Neuron (in vitro differentiated cells): ENCODE measurements around the gene DNAH7.
"Not testable (repeated sequence)": the region's sequence is repeated elsewhere in the genome, so short reads cannot be mapped to it uniquely, and the experiment has no call there.

Source experiments
- H2AFZ ChIP-seq: one replicate; pipeline ENCODE4 v1.6.1; 2013; ENCODE audit warnings: low read depth, mild to moderate bottlenecking, inconsistent platforms, low read length, moderate library complexity
- H3K27me3 ChIP-seq: one replicate; pipeline ENCODE4 v1.6.1; 2013; ENCODE audit warnings: low read length; ENCODE audit not compliant: insufficient read depth
- H3K36me3 ChIP-seq: one replicate; pipeline ENCODE4 v1.6.1; 2013; ENCODE audit warnings: low read length; ENCODE audit not compliant: insufficient read depth
- H3K4me1 ChIP-seq: one replicate; pipeline ENCODE4 v1.6.1; 2013; ENCODE audit warnings: low read length; ENCODE audit not compliant: insufficient read depth
- H3K4me3 ChIP-seq: 2 replicates; pipeline ENCODE4 v1.5.1; 2013; ENCODE audit warnings: mild to moderate bottlenecking, low read length, moderate library complexity
- H3K9me3 ChIP-seq: one replicate; pipeline ENCODE4 v1.6.1; 2013; ENCODE audit warnings: low read length

DNAH7 gene

GRCh38 chr2:196096982-196097745 is 28.5 kb upstream of the DNAH7 start:
- Histone ChIP-seq H3K9me3 (no peaks in the 10 kb centered on the region), H2AFZ (no peak overlapping the region), H3K27me3 (no peaks in the 10 kb centered on the region), H3K4me1 (peaks cover 4% of the 10 kb centered on the region), H3K4me3 (no peak overlapping the region), H3K36me3 (no peaks in the 10 kb centered on the region)

DNA sequence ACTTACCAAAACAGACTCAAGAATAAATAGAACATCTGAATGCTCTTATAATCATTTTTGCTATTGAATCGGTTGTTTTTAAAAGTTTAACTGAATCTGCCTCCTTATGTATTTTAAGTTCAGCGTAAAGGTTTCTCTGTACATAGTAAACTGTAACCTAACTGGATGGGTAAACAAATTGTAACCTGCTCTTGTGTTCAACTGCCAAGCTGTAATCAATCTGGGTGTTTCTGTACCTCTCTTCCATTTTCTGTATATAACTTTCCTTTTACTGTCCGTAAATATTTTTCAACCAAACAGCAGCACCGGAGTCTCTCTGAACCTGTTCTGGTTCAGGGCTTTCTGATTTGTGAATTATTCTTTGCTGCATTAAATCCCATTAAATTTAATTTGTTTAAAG is 27.6 kb upstream of the DNAH7 start:
- Histone ChIP-seq H3K4me1 (no peaks in the 10 kb centered on the region), H3K27me3 (no peaks in the 10 kb centered on the region), H3K36me3 (no peaks in the 10 kb centered on the region), H3K9me3 (no peaks in the 10 kb centered on the region), H3K4me3 (no peak overlapping the region), H2AFZ (no peak overlapping the region)

DNA sequence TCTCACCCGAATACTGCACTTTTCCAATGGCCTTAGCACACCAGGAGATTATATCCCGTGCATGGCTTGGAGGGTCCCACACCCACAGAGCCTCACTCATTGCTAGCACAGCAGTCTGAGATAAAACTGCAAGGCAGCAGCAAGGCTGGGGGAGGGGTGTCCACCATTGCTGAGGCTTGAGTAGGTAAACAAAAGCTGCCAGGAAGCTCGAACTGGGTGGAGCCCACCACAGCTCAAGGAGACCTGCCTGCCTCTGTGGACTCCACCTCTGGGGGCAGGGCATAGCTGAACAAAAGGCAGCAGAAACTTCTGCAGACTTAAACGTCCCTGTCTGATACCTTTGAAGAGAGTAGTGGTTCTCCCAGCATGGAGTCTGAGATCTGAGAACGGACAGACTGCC is 20.8 kb upstream of the DNAH7 start:
- not testable (repeated sequence) for H2AFZ ChIP-seq, H3K27me3 ChIP-seq, H3K36me3 ChIP-seq, H3K4me1 ChIP-seq, H3K4me3 ChIP-seq, H3K9me3 ChIP-seq

GRCh38 chr2:196088203-196088602 is 19.6 kb upstream of the DNAH7 start:
- H3K36me3 ChIP-seq: no peaks in the 10 kb centered on the region
- H3K9me3 ChIP-seq: peaks cover 8% of the 10 kb centered on the region
- H3K4me1 ChIP-seq: no peaks in the 10 kb centered on the region
- H2AFZ ChIP-seq: no peak overlapping the region
- no peak overlapping the region for H3K4me3 ChIP-seq
- no peaks in the 10 kb centered on the region for H3K27me3 ChIP-seq

GRCh38 chr2:196086517-196087368 is 18.1 kb upstream of the DNAH7 start:
- H3K9me3 ChIP-seq: peaks cover 10% of the 10 kb centered on the region
- H3K27me3 ChIP-seq: no peaks in the 10 kb centered on the region
- no peak overlapping the region for H3K4me3 ChIP-seq
- no peaks in the 10 kb centered on the region for H3K36me3 ChIP-seq
- H3K4me1 ChIP-seq: no peaks in the 10 kb centered on the region
- no peak overlapping the region for H2AFZ ChIP-seq

GRCh38 chr2:196083601-196084000 is 15.0 kb upstream of the DNAH7 start:
- H3K27me3 ChIP-seq: no peaks in the 10 kb centered on the region
- peaks cover 8% of the 10 kb centered on the region for H3K9me3 ChIP-seq
- H3K4me1 ChIP-seq: no peaks in the 10 kb centered on the region
- no peak overlapping the region for H3K4me3 ChIP-seq
- H3K36me3 ChIP-seq: no peaks in the 10 kb centered on the region
- H2AFZ ChIP-seq: no peak overlapping the region

DNA sequence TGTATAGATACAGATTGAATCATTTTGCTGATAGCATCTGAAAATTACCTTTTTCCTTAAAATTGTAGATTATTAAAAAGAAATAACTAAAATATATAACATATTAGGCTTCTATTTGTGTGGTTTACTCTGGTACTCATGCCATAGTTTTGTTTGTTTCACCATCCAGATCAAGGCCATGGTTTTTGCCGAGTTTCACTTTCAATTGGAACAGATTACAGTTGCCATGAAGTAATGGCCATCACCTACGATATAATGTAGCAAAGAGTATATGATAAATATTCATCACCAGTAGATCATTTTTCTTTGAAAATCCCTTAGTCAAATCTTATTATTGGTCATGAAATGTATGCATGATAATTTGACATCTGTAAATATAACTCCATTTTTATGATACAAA is 11.9 kb upstream of the DNAH7 start:
- H3K4me3 ChIP-seq: no peak overlapping the region
- no peaks in the 10 kb centered on the region for H3K36me3 ChIP-seq
- H2AFZ ChIP-seq: no peak overlapping the region
- no peaks in the 10 kb centered on the region for H3K27me3 ChIP-seq
- H3K9me3 ChIP-seq: peaks cover 8% of the 10 kb centered on the region
- no peaks in the 10 kb centered on the region for H3K4me1 ChIP-seq

GRCh38 chr2:196079052-196079451 is 10.4 kb upstream of the DNAH7 start:
- peaks cover 8% of the 10 kb centered on the region for H3K9me3 ChIP-seq
- no peak overlapping the region for H3K4me3 ChIP-seq
- no peaks in the 10 kb centered on the region for H3K36me3 ChIP-seq
- no peak overlapping the region for H2AFZ ChIP-seq
- H3K27me3 ChIP-seq: no peaks in the 10 kb centered on the region
- no peaks in the 10 kb centered on the region for H3K4me1 ChIP-seq

DNA sequence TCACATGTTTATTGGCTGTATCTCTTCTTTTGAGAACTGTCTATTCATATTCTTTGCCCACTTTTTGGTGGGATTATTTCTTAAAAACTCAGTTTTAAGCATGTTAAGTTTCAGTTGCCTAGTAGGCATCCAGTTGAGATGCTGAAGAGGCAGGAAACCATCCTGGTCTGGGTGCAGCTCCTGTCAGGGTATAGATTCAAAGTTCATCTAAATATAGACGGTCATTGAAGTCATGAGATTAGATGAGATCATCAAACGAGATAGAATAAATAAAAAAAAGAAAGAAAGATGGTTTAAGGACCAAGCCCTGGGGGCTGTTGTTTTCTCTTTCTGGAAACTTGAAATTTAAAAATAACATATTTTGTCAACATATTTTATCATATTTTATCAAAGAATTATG is 9.2 kb upstream of the DNAH7 start:
- no peak overlapping the region for H2AFZ ChIP-seq
- H3K4me1 ChIP-seq: no peaks in the 10 kb centered on the region
- no peaks in the 10 kb centered on the region for H3K36me3 ChIP-seq
- H3K9me3 ChIP-seq: peaks cover 2% of the 10 kb centered on the region
- no peaks in the 10 kb centered on the region for H3K27me3 ChIP-seq
- H3K4me3 ChIP-seq: no peak overlapping the region

DNA sequence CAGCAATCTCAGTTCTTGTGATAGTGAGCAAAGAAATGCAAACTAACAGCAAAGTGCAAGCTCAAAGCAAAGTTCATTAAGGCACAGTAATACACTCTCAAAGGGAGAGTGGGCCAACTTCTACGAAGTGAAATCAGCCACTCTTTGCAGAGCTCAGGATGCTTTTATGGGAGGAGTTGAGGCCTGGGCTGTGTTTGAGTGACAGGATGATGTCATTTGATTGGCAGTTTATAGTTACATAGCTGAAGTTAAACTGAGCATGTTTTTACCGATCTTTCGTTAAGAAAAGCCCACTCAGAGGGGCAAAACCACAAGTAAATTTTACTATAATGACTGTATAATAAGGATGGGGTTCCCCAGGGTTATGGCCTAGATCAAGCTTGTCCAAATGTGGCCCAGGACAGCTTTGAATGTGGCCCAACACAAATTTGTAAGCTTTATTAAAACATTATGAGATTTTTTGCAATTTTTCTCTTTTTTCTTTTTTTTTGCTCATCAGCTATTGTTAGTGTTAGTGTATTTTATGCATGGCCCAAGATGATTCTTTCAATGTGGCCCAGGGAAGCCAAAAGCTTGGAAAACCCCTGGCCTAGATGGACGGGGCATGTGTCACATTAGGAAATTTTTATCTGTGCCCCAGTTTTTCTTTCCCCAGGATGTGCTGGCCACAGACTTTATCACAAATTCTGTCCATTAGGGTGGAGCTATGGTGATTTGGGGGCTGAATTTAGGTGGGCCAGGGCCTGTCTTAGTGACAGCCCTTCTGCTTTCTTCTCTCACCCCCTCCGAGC is 8.3 kb upstream of the DNAH7 start:
- H3K9me3 ChIP-seq: peaks cover under 1% of the 10 kb centered on the region
- no peaks in the 10 kb centered on the region for H3K4me1 ChIP-seq
- no peak overlapping the region for H2AFZ ChIP-seq
- H3K27me3 ChIP-seq: no peaks in the 10 kb centered on the region
- H3K36me3 ChIP-seq: no peaks in the 10 kb centered on the region
- H3K4me3 ChIP-seq: no peak overlapping the region

DNA sequence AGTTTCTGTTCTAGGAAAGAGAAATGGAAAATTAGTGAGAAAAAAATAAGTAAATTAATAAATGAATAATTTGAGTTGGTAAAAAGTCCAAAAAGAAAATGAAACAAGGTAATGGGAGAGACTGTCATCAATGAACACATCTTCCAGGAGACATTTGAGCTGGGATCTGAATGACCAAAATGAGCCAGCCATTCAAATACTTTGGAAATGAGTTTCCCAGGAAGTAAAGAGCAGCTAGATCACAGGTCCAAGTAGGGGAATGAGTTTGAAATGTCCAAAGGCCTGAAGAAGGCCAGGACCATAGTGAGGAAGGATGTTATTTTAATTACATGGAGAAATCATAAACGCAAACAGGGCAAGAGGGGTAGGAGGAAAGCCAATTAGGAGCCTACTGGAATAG is 6.6 kb upstream of the DNAH7 start:
- H3K27me3 ChIP-seq: no peaks in the 10 kb centered on the region
- H3K9me3 ChIP-seq: no peaks in the 10 kb centered on the region
- no peak overlapping the region for H3K4me3 ChIP-seq
- H3K36me3 ChIP-seq: no peaks in the 10 kb centered on the region
- H3K4me1 ChIP-seq: no peaks in the 10 kb centered on the region
- H2AFZ ChIP-seq: no peak overlapping the region

- Histone ChIP-seq H3K9me3 (no peaks in the 10 kb centered on the region), H3K4me1 (no peaks in the 10 kb centered on the region), H3K4me3 (no peak overlapping the region), H3K36me3 (no peaks in the 10 kb centered on the region), H2AFZ (no peak overlapping the region), H3K27me3 (no peaks in the 10 kb centered on the region)
These were observed 6.0 kb upstream of the DNAH7 start for GRCh38 chr2:196074631-196075030.

- no peaks in the 10 kb centered on the region for H3K27me3 ChIP-seq
- no peak overlapping the region for H3K4me3 ChIP-seq
- no peak overlapping the region for H2AFZ ChIP-seq
- no peaks in the 10 kb centered on the region for H3K36me3 ChIP-seq
- no peaks in the 10 kb centered on the region for H3K4me1 ChIP-seq
- H3K9me3 ChIP-seq: no peaks in the 10 kb centered on the region
These were observed 4.9 kb upstream of the DNAH7 start for GRCh38 chr2:196073521-196073920.
